NCI-H460 (cell line): ENCODE measurements around the gene ZNF563. TPM values are rescaled to one million over a fixed set of nuclear protein-coding genes. Genes with fewer than 3 reads are reported as not detected.
"Not testable (repeated sequence)": the region's sequence is repeated elsewhere in the genome, so short reads cannot be mapped to it uniquely, and the experiment has no call there.

Experiments
- DNase-seq: peaks from one replicate; pipeline ENCODE4 v3.0.0-alpha.2; 2016; ENCODE audit warnings: low read depth; ENCODE audit errors: extremely low read depth
- polyA plus RNA-seq: library from polyadenylated mRNA; depleted of rRNA; stranded (reverse); fragments of >200 nt; gene quantifications from 2 replicates; pipeline ENCODE4 v1.2.3, GENCODE V29; 2014; cell fraction: nucleus; rRNA removed
- total RNA-seq: library from RNA; depleted of rRNA; stranded (reverse); fragments of >200 nt; shearing (Covaris generic); gene quantifications from 2 replicates; pipeline ENCODE4 v1.2.3, GENCODE V29; 2014; rRNA removed

Gene ZNF563
- not detected in 2 replicates for total RNA-seq
- not detected in 2 replicates for polyA plus RNA-seq

GRCh38 chr19:12333162-12334159, at the start of gene ZNF563:
Gene ZNF563 (minus strand): TSS chr19:12333633. CDS start chr19:12333482, 151 bp downstream.
- no peak for DNase-seq

- no peak for DNase-seq
Measured at GRCh38 chr19:12380444-12380737, 47.0 kb upstream of the ZNF563 start.

GRCh38 chr19:12379732-12380443, 46.5 kb upstream of the ZNF563 start:
- DNase-seq, result no peak

- no peak for DNase-seq
Measured at GRCh38 chr19:12374026-12374425, 40.6 kb upstream of the ZNF563 start.

GRCh38 chr19:12365236-12366162, 32.1 kb upstream of the ZNF563 start, which contains the start of gene ZNF442:
Gene ZNF442 (minus strand): TSS chr19:12365683. CDS start chr19:12363631, 2,052 bp downstream.
- no peak for DNase-seq

- DNase-seq, result no peak
Measured at GRCh38 chr19:12364391-12365235, 31.2 kb upstream of the ZNF563 start.

- DNase-seq, result not testable (repeated sequence)
Measured at GRCh38 chr19:12362236-12362635, 28.8 kb upstream of the ZNF563 start.

- no peak for DNase-seq
Measured at GRCh38 chr19:12353375-12353774, 19.9 kb upstream of the ZNF563 start.

GRCh38 chr19:12350890-12351197, 17.4 kb upstream of the ZNF563 start:
- no peak for DNase-seq

- no peak for DNase-seq
Measured at GRCh38 chr19:12350185-12350889, 16.9 kb upstream of the ZNF563 start.

GRCh38 chr19:12346896-12347295, 13.5 kb upstream of the ZNF563 start:
- DNase-seq, result no peak

GRCh38 chr19:12345197-12345596, 11.8 kb upstream of the ZNF563 start:
- DNase-seq, result no peak

GRCh38 chr19:12331211-12331941, 2.1 kb downstream of the ZNF563 start:
- no peak for DNase-seq

GRCh38 chr19:12330340-12330739, 3.1 kb downstream of the ZNF563 start:
- DNase-seq, result no peak

- DNase-seq, result no peak
Measured at GRCh38 chr19:12325690-12326089, 7.7 kb downstream of the ZNF563 start.

GRCh38 chr19:12318782-12319413, 14.5 kb downstream of the ZNF563 start:
- DNase-seq, result no peak

GRCh38 chr19:12314553-12314952, 18.9 kb downstream of the ZNF563 start:
- no peak for DNase-seq

GRCh38 chr19:12308891-12309290, 24.5 kb downstream of the ZNF563 start:
- not testable (repeated sequence) for DNase-seq
